ENCODE data around the gene NUF2.
"Not testable (repeated sequence)": the region's sequence is repeated elsewhere in the genome, so short reads cannot be mapped to it uniquely, and the experiment has no call there.

Gene NUF2

GRCh38 chr1:163321311-163322305 lies at the start of gene NUF2:
NUF2 (plus strand) TSS chr1:163321954; CDS start chr1:163326052, 4,098 bp downstream.
- peak; percentile 90 to 93 (median 93) for DNase-seq (ENCODE audit: low read depth in 2 of 3, low spot score in 2 of 3)

- no peak for DNase-seq (ENCODE audit: low read depth in 2 of 3, low spot score in 2 of 3)
These were observed 47.9 kb upstream of the NUF2 start for GRCh38 chr1:163273766-163274441.

- DNase-seq (ENCODE audit: low read depth in 2 of 3, low spot score in 2 of 3) = no peak
These were observed 46.5 kb upstream of the NUF2 start for GRCh38 chr1:163275222-163275621.

- no peak for DNase-seq (ENCODE audit: low read depth in 2 of 3, low spot score in 2 of 3)
These were observed 43.2 kb upstream of the NUF2 start for GRCh38 chr1:163278602-163279001.

- DNase-seq (ENCODE audit: low read depth in 2 of 3, low spot score in 2 of 3) = not testable (repeated sequence)
These were observed 36.9 kb upstream of the NUF2 start for GRCh38 chr1:163284867-163285266.

GRCh38 chr1:163290025-163290640 lies 31.6 kb upstream of the NUF2 start:
- DNase-seq (ENCODE audit: low read depth in 2 of 3, low spot score in 2 of 3) = no peak

- DNase-seq (ENCODE audit: low read depth in 2 of 3, low spot score in 2 of 3) = no peak
These were observed 30.3 kb upstream of the NUF2 start for GRCh38 chr1:163291461-163291860.

- not testable (repeated sequence) for DNase-seq (ENCODE audit: low read depth in 2 of 3, low spot score in 2 of 3)
These were observed 29.6 kb upstream of the NUF2 start for GRCh38 chr1:163292153-163292552.

GRCh38 chr1:163293497-163293896 lies 28.3 kb upstream of the NUF2 start:
- DNase-seq (ENCODE audit: low read depth in 2 of 3, low spot score in 2 of 3) = not testable (repeated sequence)

- no peak for DNase-seq (ENCODE audit: low read depth in 2 of 3, low spot score in 2 of 3)
These were observed 25.8 kb upstream of the NUF2 start for GRCh38 chr1:163295949-163296348.

- DNase-seq (ENCODE audit: low read depth in 2 of 3, low spot score in 2 of 3) = no peak
These were observed 25.1 kb upstream of the NUF2 start for GRCh38 chr1:163296504-163297263.

GRCh38 chr1:163298365-163298764 lies 23.4 kb upstream of the NUF2 start:
- no peak for DNase-seq (ENCODE audit: low read depth in 2 of 3, low spot score in 2 of 3)

- no peak for DNase-seq (ENCODE audit: low read depth in 2 of 3, low spot score in 2 of 3)
These were observed 21.2 kb upstream of the NUF2 start for GRCh38 chr1:163300568-163300967.

GRCh38 chr1:163303561-163303960 lies 18.2 kb upstream of the NUF2 start:
- DNase-seq (ENCODE audit: low read depth in 2 of 3, low spot score in 2 of 3) = no peak

- DNase-seq (ENCODE audit: low read depth in 2 of 3, low spot score in 2 of 3) = no peak
These were observed 16.3 kb upstream of the NUF2 start for GRCh38 chr1:163305441-163305840.

- DNase-seq (ENCODE audit: low read depth in 2 of 3, low spot score in 2 of 3) = no peak
These were observed 14.1 kb upstream of the NUF2 start for GRCh38 chr1:163307479-163308171.

- no peak for DNase-seq (ENCODE audit: low read depth in 2 of 3, low spot score in 2 of 3)
These were observed 12.9 kb upstream of the NUF2 start for GRCh38 chr1:163308811-163309210.

GRCh38 chr1:163315773-163316374 lies 5.9 kb upstream of the NUF2 start:
- peak in 1 of 3 experiments; percentile 4 for DNase-seq (ENCODE audit: low read depth in 2 of 3, low spot score in 2 of 3)

GRCh38 chr1:163320891-163321290 lies 863 bp upstream of the NUF2 start:
- DNase-seq (ENCODE audit: low read depth in 2 of 3, low spot score in 2 of 3) = no peak

- DNase-seq (ENCODE audit: low read depth in 2 of 3, low spot score in 2 of 3) = not testable (repeated sequence)
These were observed 1.6 kb downstream of the NUF2 start for GRCh38 chr1:163323339-163323738.
